Bronchial epithelial cell (primary cell): ENCODE results near the gene SVOP. TPM values are rescaled to one million over a fixed set of nuclear protein-coding genes. Genes with fewer than 3 reads are reported as not detected.

ENCODE experiments used
- DNase-seq: peaks from one replicate; pipeline ENCODE4 v3.0.0-alpha.2; 2010; ENCODE audit warnings: low read depth
- FAIRE-seq: peaks from 2 replicates; lab custom pipeline; 2011; peaks lifted over from hg19 to GRCh38; lab: Jason Lieb, UNC
- H3K27me3 ChIP-seq: 2 replicates; pipeline ENCODE4 v1.5.1; 2011; ENCODE audit warnings: low read length; ENCODE audit not compliant: control insufficient read depth, insufficient read depth
- H3K36me3 ChIP-seq: 2 replicates; pipeline ENCODE4 v1.5.1; 2011; ENCODE audit warnings: low read length; ENCODE audit not compliant: control insufficient read depth, insufficient read depth
- H3K4me3 ChIP-seq: 2 replicates; pipeline ENCODE4 v1.5.1; 2011; ENCODE audit warnings: mild to moderate bottlenecking, low read depth, low read length, control low read depth
- total RNA-seq: library from RNA; depleted of rRNA; stranded (reverse); fragments of >200 nt; gene quantifications from 2 replicates; pipeline ENCODE4 v1.2.1, GENCODE V29; 2014
- TF ChIP-seq, protein P1 (sequence below): IDR thresholded peaks from 2 replicates; pipeline ENCODE4 v1.5.1; 2011; ENCODE audit warnings: mild to moderate bottlenecking, moderate library complexity, low read length, control low read depth, inconsistent platforms; ENCODE audit not compliant: insufficient read depth, severe bottlenecking

Gene SVOP
- total RNA-seq, 1 donor from 2014 or later = not detected

DNA sequence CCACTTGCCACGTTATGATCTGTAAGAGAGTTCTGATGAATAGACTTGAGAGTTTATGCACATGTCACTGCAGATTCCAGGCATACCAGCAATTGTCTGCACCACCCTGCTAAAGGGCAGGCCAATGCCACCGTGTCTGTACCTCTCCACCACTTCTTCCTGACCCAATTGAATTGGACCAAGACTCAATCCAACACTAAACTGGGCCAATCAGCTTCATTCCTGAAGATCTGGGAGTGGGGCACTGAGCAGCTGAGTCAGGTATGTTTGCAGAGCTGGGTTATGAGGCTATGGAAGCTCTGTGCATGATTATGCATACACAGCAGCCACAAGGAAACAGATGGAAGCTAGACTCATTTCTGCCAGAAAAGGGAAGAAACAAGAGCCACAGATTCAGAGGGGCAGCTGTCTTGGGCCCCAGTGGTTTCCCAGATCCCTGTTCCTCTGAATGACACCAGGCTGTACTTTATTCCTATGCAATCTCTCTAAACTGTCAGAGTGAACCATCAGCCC, 113.0 kb downstream of the SVOP start:
- no peaks in the 10 kb centered on the region for H3K36me3 ChIP-seq
- H3K27me3 ChIP-seq = no peaks in the 10 kb centered on the region
- TF ChIP-seq, protein P1, sequence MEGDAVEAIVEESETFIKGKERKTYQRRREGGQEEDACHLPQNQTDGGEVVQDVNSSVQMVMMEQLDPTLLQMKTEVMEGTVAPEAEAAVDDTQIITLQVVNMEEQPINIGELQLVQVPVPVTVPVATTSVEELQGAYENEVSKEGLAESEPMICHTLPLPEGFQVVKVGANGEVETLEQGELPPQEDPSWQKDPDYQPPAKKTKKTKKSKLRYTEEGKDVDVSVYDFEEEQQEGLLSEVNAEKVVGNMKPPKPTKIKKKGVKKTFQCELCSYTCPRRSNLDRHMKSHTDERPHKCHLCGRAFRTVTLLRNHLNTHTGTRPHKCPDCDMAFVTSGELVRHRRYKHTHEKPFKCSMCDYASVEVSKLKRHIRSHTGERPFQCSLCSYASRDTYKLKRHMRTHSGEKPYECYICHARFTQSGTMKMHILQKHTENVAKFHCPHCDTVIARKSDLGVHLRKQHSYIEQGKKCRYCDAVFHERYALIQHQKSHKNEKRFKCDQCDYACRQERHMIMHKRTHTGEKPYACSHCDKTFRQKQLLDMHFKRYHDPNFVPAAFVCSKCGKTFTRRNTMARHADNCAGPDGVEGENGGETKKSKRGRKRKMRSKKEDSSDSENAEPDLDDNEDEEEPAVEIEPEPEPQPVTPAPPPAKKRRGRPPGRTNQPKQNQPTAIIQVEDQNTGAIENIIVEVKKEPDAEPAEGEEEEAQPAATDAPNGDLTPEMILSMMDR = no peak
- peak; percentile 43 for FAIRE-seq
- H3K4me3 ChIP-seq = no peak overlapping the region
- DNase-seq = peak; percentile 76

DNA sequence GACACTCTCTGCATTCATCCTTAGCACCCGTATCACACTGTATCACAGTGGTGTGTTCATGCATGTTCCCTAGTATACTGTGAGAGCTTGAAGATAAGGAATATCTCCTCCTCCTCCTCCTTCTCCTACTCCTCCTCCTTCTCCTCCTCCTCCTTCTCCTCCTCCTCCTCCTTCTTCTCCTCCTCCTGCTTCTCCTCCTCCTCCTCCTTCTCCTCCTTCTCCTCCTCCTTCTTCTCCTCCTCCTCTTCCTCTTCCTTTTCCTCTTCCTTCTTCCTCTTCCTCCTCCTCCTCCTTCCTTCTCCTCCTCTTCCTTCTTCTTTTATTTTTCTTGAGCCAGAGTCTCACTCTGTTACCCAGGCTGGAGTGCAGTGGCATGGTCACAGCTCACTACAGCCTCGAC, 113.9 kb downstream of the SVOP start:
- Histone ChIP-seq H3K27me3 (no peaks in the 10 kb centered on the region), H3K4me3 (no peak overlapping the region), H3K36me3 (no peaks in the 10 kb centered on the region)
- DNase-seq (no peak), FAIRE-seq (no peak)
- TF ChIP-seq, protein P1 = no peak

DNA sequence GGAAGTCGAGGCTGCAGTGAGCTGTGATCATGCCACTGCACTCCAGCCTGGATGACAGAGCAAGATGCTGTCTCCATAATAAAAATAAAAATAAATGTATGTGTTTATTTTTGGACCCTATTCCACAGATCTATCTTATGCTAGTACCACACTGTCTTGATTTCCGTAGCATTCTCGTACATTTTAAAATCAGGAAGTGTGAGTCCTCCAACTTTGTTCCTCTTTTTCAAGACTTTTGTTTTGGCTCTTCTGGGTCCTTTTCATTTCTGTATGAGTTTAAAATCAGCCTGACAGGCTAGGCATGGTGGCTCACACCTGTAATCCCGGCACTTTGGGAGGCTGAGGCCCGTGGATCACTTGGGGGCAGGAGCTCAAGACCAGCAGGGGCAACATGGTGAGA, 115.1 kb downstream of the SVOP start:
- TF ChIP-seq, protein P1 = no peak
- no peak for FAIRE-seq

DNA sequence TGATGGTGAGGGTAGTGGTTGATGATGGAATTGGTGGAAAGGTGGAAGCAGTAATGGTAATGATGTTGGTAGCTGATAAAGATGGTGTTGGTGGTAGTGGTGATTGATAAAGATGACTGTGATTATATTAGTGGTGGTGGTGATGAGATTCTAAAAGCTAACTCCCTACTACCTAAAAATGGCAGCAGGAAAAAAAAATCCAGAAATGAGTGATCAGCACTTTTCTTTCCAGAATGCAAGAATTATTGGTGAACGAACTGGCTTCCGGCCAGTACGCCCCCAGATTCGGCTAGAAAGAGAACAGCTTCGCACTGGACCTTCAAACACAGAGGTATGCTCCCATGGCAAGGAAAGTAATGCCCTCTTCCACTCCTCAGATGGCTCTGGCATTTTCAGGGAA, 121.7 kb downstream of the SVOP start:
- FAIRE-seq = no peak
- Histone ChIP-seq H3K27me3 (no peaks in the 10 kb centered on the region), H3K36me3 (no peaks in the 10 kb centered on the region), H3K4me3 (no peak overlapping the region)
- TF ChIP-seq, protein P1 = no peak
- no peak for DNase-seq

More for the DNA sequence above, 115.1 kb downstream of the SVOP start:
- Histone ChIP-seq H3K27me3 (no peaks in the 10 kb centered on the region), H3K36me3 (no peaks in the 10 kb centered on the region), H3K4me3 (no peak overlapping the region)
- DNase-seq = no peak

DNA sequence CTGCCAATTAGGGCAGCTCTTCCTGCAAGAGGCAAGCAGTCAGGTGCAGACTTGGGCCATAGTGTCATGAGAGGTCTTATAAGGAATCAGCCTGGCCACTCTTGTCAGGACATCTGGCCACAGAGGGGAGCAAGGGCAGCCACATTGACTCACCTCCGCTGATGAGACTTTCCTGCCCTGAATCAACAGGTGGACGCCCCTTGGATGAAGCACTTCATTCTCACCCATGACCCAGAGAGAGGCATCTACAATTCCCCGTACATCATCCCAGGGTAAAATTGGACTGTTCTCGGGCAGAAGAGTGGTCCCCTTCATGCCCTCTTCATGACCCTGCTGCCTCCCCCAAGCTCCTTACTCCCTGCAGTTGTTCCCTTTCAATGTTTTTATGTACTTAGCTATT, 124.1 kb downstream of the SVOP start:
- Histone ChIP-seq H3K27me3 (no peaks in the 10 kb centered on the region), H3K36me3 (no peaks in the 10 kb centered on the region), H3K4me3 (no peak overlapping the region)
- FAIRE-seq (no peak), DNase-seq (no peak)
- TF ChIP-seq, protein P1 = no peak

DNA sequence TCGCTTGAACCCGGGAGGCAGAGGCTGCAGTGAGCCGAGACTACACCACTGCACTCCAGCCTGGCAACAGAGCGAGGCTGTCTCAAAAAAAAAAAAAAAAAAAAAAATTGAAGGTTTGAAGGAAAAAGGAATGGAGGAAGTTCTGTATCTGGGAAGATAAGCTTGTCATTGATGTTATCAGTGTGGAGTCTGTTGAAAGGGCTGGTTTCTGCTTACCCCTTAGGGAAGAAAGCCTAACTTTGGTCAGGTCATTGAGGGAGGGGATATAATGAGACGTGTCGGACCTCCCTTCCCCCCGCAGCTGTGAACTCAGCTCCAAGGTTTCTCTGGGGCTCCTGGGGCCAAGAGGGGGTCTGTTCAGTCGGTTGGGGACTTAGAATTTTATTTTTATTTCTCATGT, 124.5 kb downstream of the SVOP start:
- H3K27me3 ChIP-seq = no peaks in the 10 kb centered on the region
- no peak overlapping the region for H3K4me3 ChIP-seq
- H3K36me3 ChIP-seq = no peaks in the 10 kb centered on the region
- FAIRE-seq (no peak), DNase-seq (no peak)
- TF ChIP-seq, protein P1 = no peak
